NCI-H345 treated with DMSO at 0.1 percent for 48 hours (cell line): ENCODE results near the gene ITPR3.

Source experiments
- DNase-seq: peaks from one replicate; lab custom pipeline; 2025; ENCODE audit not compliant: unreplicated experiment; lab: John Stamatoyannopoulos, UW

Gene ITPR3

GRCh38 chr6:33664506-33665057 lies 43.5 kb downstream of the ITPR3 start:
- DNase-seq: no peak

GRCh38 chr6:33665957-33666356 lies 44.8 kb downstream of the ITPR3 start:
- DNase-seq: no peak

- no peak for DNase-seq
Observed at GRCh38 chr6:33667072-33667471, 46.0 kb downstream of the ITPR3 start.

- DNase-seq: no peak
Observed at GRCh38 chr6:33667776-33668175, 46.7 kb downstream of the ITPR3 start.

- no peak for DNase-seq
Observed at GRCh38 chr6:33668328-33668727, 47.2 kb downstream of the ITPR3 start.

- no peak for DNase-seq
Observed at GRCh38 chr6:33668914-33669313, 47.8 kb downstream of the ITPR3 start.

- no peak for DNase-seq
Observed at GRCh38 chr6:33670086-33670660, 49.1 kb downstream of the ITPR3 start.

- DNase-seq: no peak
Observed at GRCh38 chr6:33670971-33671743, 50.0 kb downstream of the ITPR3 start.

GRCh38 chr6:33671744-33672072 lies 50.6 kb downstream of the ITPR3 start:
- no peak for DNase-seq

GRCh38 chr6:33672808-33673207 lies 51.7 kb downstream of the ITPR3 start:
- no peak for DNase-seq

GRCh38 chr6:33673851-33674250 lies 52.7 kb downstream of the ITPR3 start:
- DNase-seq: no peak

- no peak for DNase-seq
Observed at GRCh38 chr6:33675968-33676367, 54.8 kb downstream of the ITPR3 start.

GRCh38 chr6:33676416-33677142 lies 55.5 kb downstream of the ITPR3 start:
- DNase-seq: no peak

GRCh38 chr6:33677143-33677660 lies 56.1 kb downstream of the ITPR3 start:
- DNase-seq: no peak

GRCh38 chr6:33677689-33678088 lies 56.6 kb downstream of the ITPR3 start:
- no peak for DNase-seq

GRCh38 chr6:33678233-33678931 lies 57.3 kb downstream of the ITPR3 start:
- no peak for DNase-seq

- no peak for DNase-seq
Observed at GRCh38 chr6:33678932-33679490, 57.9 kb downstream of the ITPR3 start.

GRCh38 chr6:33679761-33680160 lies 58.6 kb downstream of the ITPR3 start:
- DNase-seq: no peak

- DNase-seq: no peak
Observed at GRCh38 chr6:33682341-33682740, 61.2 kb downstream of the ITPR3 start.

GRCh38 chr6:33683051-33683571 lies 62.0 kb downstream of the ITPR3 start:
- no peak for DNase-seq
